Effector memory CD8-positive, alpha-beta T cell (primary cell): ENCODE results near the gene WWC1.
"Not testable (repeated sequence)": the region's sequence is repeated elsewhere in the genome, so short reads cannot be mapped to it uniquely, and the experiment has no call there.

Experiments used
- ATAC-seq: fragments of 150-1000 bp; cut with Tn5 transposase; replicated peaks from 2 replicates; pipeline ENCODE4 v1.10.0; 2021; ENCODE audit warnings: mild to moderate bottlenecking, moderate library complexity
- DNase-seq, 3 experiments: peaks; one replicate each; pipeline ENCODE4 v3.0.0; 2021
- H3K27ac Mint-ChIP-seq, 2 donors: one replicate each; pipeline ENCODE4 v1.8.0; 2022; ENCODE audit warnings: mild to moderate bottlenecking in 2 of 2, mixed read lengths in 2 of 2, moderate library complexity in 2 of 2
- H3K27me3 Mint-ChIP-seq, 2 donors: one replicate each; pipeline ENCODE4 v1.8.0; 2022; ENCODE audit warnings: mixed read lengths in 2 of 2
- H3K36me3 Mint-ChIP-seq: one replicate; pipeline ENCODE4 v1.8.0; 2022; ENCODE audit warnings: mild to moderate bottlenecking, moderate library complexity, mixed read lengths; ENCODE audit not compliant: insufficient read depth
- H3K4me1 Mint-ChIP-seq, 2 donors: one replicate each; pipeline ENCODE4 v1.8.0; 2022; ENCODE audit warnings: low read depth in 2 of 2, mixed read lengths in 2 of 2
- H3K4me3 Mint-ChIP-seq, 2 donors: one replicate each; pipeline ENCODE4 v1.8.0; 2022; ENCODE audit warnings: mild to moderate bottlenecking in 2 of 2, mixed read lengths in 2 of 2, moderate library complexity in 2 of 2
- H3K9me3 Mint-ChIP-seq, 2 donors: one replicate each; pipeline ENCODE4 v1.8.0; 2022; ENCODE audit warnings: mixed read lengths in 2 of 2

The WWC1 gene

GRCh38 chr5:168339772-168340140 lies 48.3 kb downstream of the WWC1 start:
- peaks cover 39 to 42% of the 10 kb centered on the region in 2 donors for H3K27me3 Mint-ChIP-seq
- not testable (repeated sequence) for H3K4me3 Mint-ChIP-seq, H3K9me3 Mint-ChIP-seq, H3K36me3 Mint-ChIP-seq, DNase-seq, ATAC-seq, H3K27ac Mint-ChIP-seq, H3K4me1 Mint-ChIP-seq

GRCh38 chr5:168340487-168340886 lies 49.0 kb downstream of the WWC1 start:
- Mint-ChIP-seq H3K4me1 (no peaks in the 10 kb centered on the region), H3K4me3 (no peak overlapping the region), H3K27ac (no peak overlapping the region), H3K27me3 (peaks cover 39 to 42% of the 10 kb centered on the region in 2 donors), H3K9me3 (no peaks in the 10 kb centered on the region), H3K36me3 (no peaks in the 10 kb centered on the region)
- DNase-seq (no peak), ATAC-seq (no peak)

- no peak for DNase-seq
- Mint-ChIP-seq H3K4me3 (no peak overlapping the region), H3K27ac (no peak overlapping the region), H3K27me3 (peaks cover 44 to 49% of the 10 kb centered on the region in 2 donors), H3K4me1 (no peaks in the 10 kb centered on the region), H3K9me3 (no peaks in the 10 kb centered on the region), H3K36me3 (no peaks in the 10 kb centered on the region)
- ATAC-seq, result no peak
Measured at GRCh38 chr5:168341178-168341577, 49.7 kb downstream of the WWC1 start.

- ATAC-seq (no peak), DNase-seq (no peak)
- no peak overlapping the region for H3K27ac Mint-ChIP-seq
- H3K4me3 Mint-ChIP-seq, result no peak overlapping the region
- no peaks in the 10 kb centered on the region for H3K4me1 Mint-ChIP-seq
- peaks cover 51 to 54% of the 10 kb centered on the region in 2 donors for H3K27me3 Mint-ChIP-seq
- H3K9me3 Mint-ChIP-seq, result no peaks in the 10 kb centered on the region
- no peaks in the 10 kb centered on the region for H3K36me3 Mint-ChIP-seq
Measured at GRCh38 chr5:168342151-168342825, 50.8 kb downstream of the WWC1 start.

GRCh38 chr5:168342985-168343384 lies 51.5 kb downstream of the WWC1 start:
- DNase-seq, result no peak
- no peak for ATAC-seq
- H3K4me3 Mint-ChIP-seq, result no peak overlapping the region
- no peaks in the 10 kb centered on the region for H3K36me3 Mint-ChIP-seq
- peaks cover 49 to 54% of the 10 kb centered on the region in 2 donors for H3K27me3 Mint-ChIP-seq
- no peaks in the 10 kb centered on the region for H3K9me3 Mint-ChIP-seq
- no peaks in the 10 kb centered on the region for H3K4me1 Mint-ChIP-seq
- no peak overlapping the region for H3K27ac Mint-ChIP-seq

- no peak overlapping the region for H3K4me3 Mint-ChIP-seq
- H3K9me3 Mint-ChIP-seq, result no peaks in the 10 kb centered on the region
- no peak for DNase-seq
- no peak for ATAC-seq
- no peaks in the 10 kb centered on the region for H3K4me1 Mint-ChIP-seq
- H3K27ac Mint-ChIP-seq, result no peak overlapping the region
- peaks cover 38 to 60% of the 10 kb centered on the region in 2 donors for H3K27me3 Mint-ChIP-seq
- no peaks in the 10 kb centered on the region for H3K36me3 Mint-ChIP-seq
Measured at GRCh38 chr5:168346417-168346816, 55.0 kb downstream of the WWC1 start.

- Mint-ChIP-seq H3K4me1 (no peaks in the 10 kb centered on the region), H3K27me3 (peaks cover 31 to 50% of the 10 kb centered on the region in 2 donors), H3K4me3 (no peak overlapping the region), H3K27ac (no peak overlapping the region), H3K9me3 (no peaks in the 10 kb centered on the region), H3K36me3 (no peaks in the 10 kb centered on the region)
- DNase-seq (no peak), ATAC-seq (no peak)
Measured at GRCh38 chr5:168347368-168348083, 56.1 kb downstream of the WWC1 start.

GRCh38 chr5:168348084-168348414 lies 56.6 kb downstream of the WWC1 start:
- H3K27me3 Mint-ChIP-seq, result peaks cover 31 to 48% of the 10 kb centered on the region in 2 donors
- no peak overlapping the region for H3K4me3 Mint-ChIP-seq
- H3K27ac Mint-ChIP-seq, result no peak overlapping the region
- no peak for ATAC-seq
- no peaks in the 10 kb centered on the region for H3K4me1 Mint-ChIP-seq
- DNase-seq, result no peak
- no peaks in the 10 kb centered on the region for H3K36me3 Mint-ChIP-seq
- no peaks in the 10 kb centered on the region for H3K9me3 Mint-ChIP-seq

- H3K27me3 Mint-ChIP-seq, result peaks cover 31 to 47% of the 10 kb centered on the region in 2 donors
- H3K27ac Mint-ChIP-seq, result no peak overlapping the region
- no peaks in the 10 kb centered on the region for H3K36me3 Mint-ChIP-seq
- no peak overlapping the region for H3K4me3 Mint-ChIP-seq
- no peaks in the 10 kb centered on the region for H3K4me1 Mint-ChIP-seq
- DNase-seq, result no peak
- no peak for ATAC-seq
- no peaks in the 10 kb centered on the region for H3K9me3 Mint-ChIP-seq
Measured at GRCh38 chr5:168350315-168350714, 58.9 kb downstream of the WWC1 start.

GRCh38 chr5:168353216-168353957 lies 61.9 kb downstream of the WWC1 start:
- peaks cover 3% of the 10 kb centered on the region for H3K36me3 Mint-ChIP-seq
- peaks cover 13 to 19% of the 10 kb centered on the region in 2 donors for H3K27me3 Mint-ChIP-seq
- no peak for DNase-seq
- no peaks in the 10 kb centered on the region for H3K9me3 Mint-ChIP-seq
- no peak overlapping the region for H3K4me3 Mint-ChIP-seq
- H3K4me1 Mint-ChIP-seq, result no peaks in the 10 kb centered on the region
- no peak overlapping the region for H3K27ac Mint-ChIP-seq
- ATAC-seq, result no peak

- Mint-ChIP-seq H3K27ac (no peak overlapping the region), H3K9me3 (no peaks in the 10 kb centered on the region), H3K4me1 (no peaks in the 10 kb centered on the region), H3K4me3 (no peak overlapping the region), H3K27me3 (peaks cover 9 to 18% of the 10 kb centered on the region in 2 donors), H3K36me3 (peaks cover 3% of the 10 kb centered on the region)
- ATAC-seq (no peak), DNase-seq (no peak)
Measured at GRCh38 chr5:168354397-168354796, 63.0 kb downstream of the WWC1 start.

GRCh38 chr5:168356171-168356570 lies 64.7 kb downstream of the WWC1 start:
- Mint-ChIP-seq H3K9me3 (no peaks in the 10 kb centered on the region), H3K27ac (no peak overlapping the region), H3K27me3 (peaks cover 0 to 17% of the 10 kb centered on the region in 2 donors), H3K4me3 (no peak overlapping the region), H3K36me3 (peaks cover 3% of the 10 kb centered on the region), H3K4me1 (no peaks in the 10 kb centered on the region)
- no peak for DNase-seq
- no peak for ATAC-seq

GRCh38 chr5:168356592-168356991 lies 65.1 kb downstream of the WWC1 start:
- ATAC-seq (no peak), DNase-seq (no peak)
- Mint-ChIP-seq H3K27ac (no peak overlapping the region), H3K27me3 (peaks cover 0 to 21% of the 10 kb centered on the region in 2 donors), H3K36me3 (peaks cover 3% of the 10 kb centered on the region), H3K9me3 (no peaks in the 10 kb centered on the region), H3K4me1 (no peaks in the 10 kb centered on the region), H3K4me3 (no peak overlapping the region)

GRCh38 chr5:168357876-168358275 lies 66.4 kb downstream of the WWC1 start:
- Mint-ChIP-seq H3K4me3 (no peak overlapping the region), H3K27me3 (peaks cover 4 to 23% of the 10 kb centered on the region in 2 donors), H3K4me1 (no peaks in the 10 kb centered on the region), H3K36me3 (peaks cover 3% of the 10 kb centered on the region), H3K27ac (no peak overlapping the region), H3K9me3 (no peaks in the 10 kb centered on the region)
- no peak for ATAC-seq
- no peak for DNase-seq
